Bronchial epithelial cell (primary cell): ENCODE data around the gene LRIG1. TPM values are rescaled to one million over a fixed set of nuclear protein-coding genes. Genes with fewer than 3 reads are reported as not detected.

Experiments
- DNase-seq: peaks from one replicate; pipeline ENCODE4 v3.0.0-alpha.2; 2010; ENCODE audit warnings: low read depth
- FAIRE-seq: peaks from 2 replicates; lab custom pipeline; 2011; peaks lifted over from hg19 to GRCh38; lab: Jason Lieb, UNC
- H3K27me3 ChIP-seq: 2 replicates; pipeline ENCODE4 v1.5.1; 2011; ENCODE audit warnings: low read length; ENCODE audit not compliant: control insufficient read depth, insufficient read depth
- H3K36me3 ChIP-seq: 2 replicates; pipeline ENCODE4 v1.5.1; 2011; ENCODE audit warnings: low read length; ENCODE audit not compliant: control insufficient read depth, insufficient read depth
- H3K4me3 ChIP-seq: 2 replicates; pipeline ENCODE4 v1.5.1; 2011; ENCODE audit warnings: mild to moderate bottlenecking, low read depth, low read length, control low read depth
- CTCF ChIP-seq: IDR thresholded peaks from 2 replicates; pipeline ENCODE4 v1.5.1; 2011; ENCODE audit warnings: mild to moderate bottlenecking, moderate library complexity, low read length, control low read depth, inconsistent platforms; ENCODE audit not compliant: insufficient read depth, severe bottlenecking
- total RNA-seq: library from RNA; depleted of rRNA; stranded (reverse); fragments of >200 nt; gene quantifications from 2 replicates; pipeline ENCODE4 v1.2.1, GENCODE V29; 2014

The LRIG1 gene
- total RNA-seq, 1 donor from 2014 or later = 11.6 TPM

GRCh38 chr3:66432767-66433521 lies 67.9 kb downstream of the LRIG1 start:
- DNase-seq (no peak), FAIRE-seq (no peak)
- no peak overlapping the region for H3K4me3 ChIP-seq
- H3K36me3 ChIP-seq = no peaks in the 10 kb centered on the region
- no peak for TF ChIP-seq CTCF
- no peaks in the 10 kb centered on the region for H3K27me3 ChIP-seq

- no peak for TF ChIP-seq CTCF
- FAIRE-seq (no peak), DNase-seq (no peak)
- Histone ChIP-seq H3K36me3 (no peaks in the 10 kb centered on the region), H3K4me3 (no peak overlapping the region), H3K27me3 (no peaks in the 10 kb centered on the region)
Observed at GRCh38 chr3:66432041-66432766, 68.6 kb downstream of the LRIG1 start.

GRCh38 chr3:66431494-66431893 lies 69.3 kb downstream of the LRIG1 start:
- no peak for FAIRE-seq
- no peak for TF ChIP-seq CTCF
- H3K27me3 ChIP-seq = no peaks in the 10 kb centered on the region
- H3K36me3 ChIP-seq = no peaks in the 10 kb centered on the region
- DNase-seq = no peak
- no peak overlapping the region for H3K4me3 ChIP-seq

- H3K27me3 ChIP-seq = no peaks in the 10 kb centered on the region
- no peak for TF ChIP-seq CTCF
- no peaks in the 10 kb centered on the region for H3K36me3 ChIP-seq
- no peak overlapping the region for H3K4me3 ChIP-seq
- DNase-seq = no peak
- no peak for FAIRE-seq
Observed at GRCh38 chr3:66430876-66431275, 69.9 kb downstream of the LRIG1 start.

GRCh38 chr3:66428733-66429132 lies 72.1 kb downstream of the LRIG1 start:
- Histone ChIP-seq H3K4me3 (no peak overlapping the region), H3K27me3 (no peaks in the 10 kb centered on the region), H3K36me3 (no peaks in the 10 kb centered on the region)
- DNase-seq (peak; percentile 97), FAIRE-seq (no peak)
- no peak for TF ChIP-seq CTCF
